Stimulated activated CD8-positive, alpha-beta memory T cell treated with anti-CD3 and anti-CD28 coated beads, Interleukin-2, amount 100 ng/mL, for 1 hour (primary cell): ENCODE results near the gene KREMEN1.

ENCODE experiments used
- DNase-seq, 2 donors: peaks; one replicate each; pipeline ENCODE4 v3.0.0-alpha.2; 2020; ENCODE audit warnings: low read depth in 2 of 2

KREMEN1 gene

DNA sequence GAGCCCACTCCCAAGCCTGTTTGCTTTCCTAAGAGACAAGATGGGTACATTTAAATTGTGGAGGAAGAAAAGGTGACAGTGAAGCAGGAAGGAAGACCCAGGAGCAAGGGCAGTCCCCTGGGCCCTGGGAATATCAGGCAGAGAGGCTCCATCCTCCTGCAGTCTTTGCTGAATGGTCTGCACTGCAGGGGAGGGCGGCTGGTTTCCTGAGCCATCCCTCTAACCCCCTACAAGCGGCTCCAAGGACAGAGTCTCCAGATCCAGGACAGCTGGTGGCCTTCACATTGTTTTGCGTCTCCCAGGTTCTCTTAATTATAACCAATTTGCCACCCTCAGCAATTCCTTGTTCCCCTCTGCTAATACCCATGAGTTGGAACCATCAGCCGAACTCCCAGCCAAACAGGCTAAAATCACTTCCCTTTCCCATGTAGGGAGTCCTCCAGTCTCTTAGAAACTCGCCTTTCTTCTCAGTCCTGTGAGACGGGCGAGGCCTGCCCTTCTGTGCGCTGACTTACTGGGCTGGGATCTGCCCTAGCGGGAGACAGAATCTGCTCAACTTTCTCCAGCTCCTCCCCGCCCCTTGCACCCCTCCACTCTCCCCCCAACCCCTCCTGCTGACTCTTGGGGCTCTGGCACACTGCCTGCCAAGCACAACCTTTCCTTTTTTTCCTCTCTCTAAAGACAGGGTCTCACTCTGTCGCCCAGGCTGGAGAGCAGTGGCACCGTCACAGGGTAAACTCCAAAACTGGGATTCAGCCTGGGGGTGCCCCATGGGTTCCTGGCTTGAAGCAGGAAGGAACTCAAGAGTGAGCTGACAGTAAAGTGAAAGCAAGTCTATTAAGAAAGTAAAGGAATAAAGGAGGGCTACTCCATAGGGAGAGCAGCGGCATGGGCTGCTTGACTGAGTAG lies 79.5 kb downstream of the KREMEN1 start:
- no peak for DNase-seq

DNA sequence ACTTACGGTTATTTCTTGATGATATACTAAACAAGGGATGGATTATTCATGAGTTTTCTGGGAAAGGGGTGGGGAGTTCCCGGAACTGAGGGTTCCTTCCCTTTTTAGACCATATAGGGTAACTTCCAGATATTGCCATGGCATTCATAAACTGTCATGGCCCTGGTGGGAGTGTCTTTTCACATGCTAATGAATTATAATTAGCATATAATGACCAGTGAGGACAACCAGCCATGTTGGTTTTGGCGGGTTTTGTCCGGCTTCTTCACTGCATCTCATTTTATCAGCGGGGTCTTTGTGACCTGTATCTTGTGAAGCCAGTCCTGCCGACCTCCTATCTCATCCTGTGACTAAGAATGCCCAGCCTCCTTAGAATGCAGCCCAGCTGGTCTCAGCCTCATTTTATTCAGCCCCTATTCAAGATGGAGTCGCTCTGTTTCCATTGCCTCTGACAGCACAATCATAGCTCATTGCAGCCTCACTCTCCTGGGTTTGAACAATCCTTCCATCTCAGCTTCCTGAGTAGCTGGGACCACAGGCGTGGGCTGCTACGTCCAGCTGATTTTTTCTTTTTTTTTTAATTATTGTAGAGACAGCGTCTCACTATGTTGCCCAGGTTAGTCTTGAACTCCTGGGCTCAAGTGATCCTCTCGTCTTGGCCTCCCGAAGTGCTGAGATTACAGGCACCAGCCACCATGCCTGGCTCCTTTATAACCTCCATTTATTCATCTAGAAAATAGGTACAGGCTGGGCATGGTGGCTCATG lies 80.3 kb downstream of the KREMEN1 start:
- DNase-seq: no peak

DNA sequence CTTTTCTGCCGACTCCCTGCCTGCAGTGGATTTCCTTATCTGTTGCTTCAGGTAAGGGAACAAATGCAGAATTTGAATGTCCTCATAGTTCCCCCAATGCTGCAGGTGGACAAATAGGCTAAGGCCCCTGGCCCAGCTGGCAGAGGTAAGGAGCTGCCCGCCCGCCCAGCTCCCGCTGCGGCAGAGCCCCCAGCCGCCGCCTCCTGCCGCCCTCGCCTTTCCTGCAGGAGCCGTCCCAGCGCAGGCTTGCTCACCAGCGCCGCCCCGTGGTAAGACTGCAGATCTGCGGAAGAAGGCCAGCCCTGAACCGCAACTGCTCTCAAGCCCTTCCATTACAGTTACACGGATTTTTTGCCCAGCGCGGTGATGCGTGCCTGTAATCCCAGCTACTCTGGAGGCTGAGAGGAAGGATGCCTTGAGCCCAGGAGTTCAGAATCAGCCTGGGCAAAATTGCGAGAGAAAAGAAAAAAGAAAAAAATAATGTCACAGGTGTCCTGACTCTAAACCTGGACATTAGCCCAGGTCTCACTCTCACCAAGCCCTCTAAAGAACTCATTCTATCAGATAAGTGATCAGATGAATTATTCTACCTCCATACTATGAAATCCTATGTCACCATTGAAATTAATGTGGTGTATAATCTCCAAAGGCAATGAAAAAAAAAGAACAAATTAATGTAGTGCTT lies 81.7 kb downstream of the KREMEN1 start:
- peak; percentile 33 to 44 for DNase-seq

DNA sequence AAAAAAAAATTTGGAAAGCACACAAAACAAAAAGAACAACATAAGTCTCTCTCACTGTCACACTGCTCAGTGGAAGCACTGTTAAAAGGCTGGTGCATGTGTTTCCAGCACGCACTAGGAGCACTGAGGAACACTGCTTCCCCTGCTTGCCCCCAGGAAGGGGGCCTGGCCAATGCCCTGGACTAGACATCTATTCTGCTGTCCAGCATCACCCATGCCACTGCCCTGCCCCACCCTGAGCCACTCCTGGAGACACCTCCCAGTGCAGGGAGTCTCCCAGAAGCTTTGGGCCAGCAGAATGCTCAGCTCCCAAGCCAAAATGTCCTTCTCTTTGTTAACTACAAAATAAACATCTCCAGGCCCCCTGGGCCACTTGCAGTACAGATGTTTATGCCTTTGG lies 83.1 kb downstream of the KREMEN1 start:
- no peak for DNase-seq

DNA sequence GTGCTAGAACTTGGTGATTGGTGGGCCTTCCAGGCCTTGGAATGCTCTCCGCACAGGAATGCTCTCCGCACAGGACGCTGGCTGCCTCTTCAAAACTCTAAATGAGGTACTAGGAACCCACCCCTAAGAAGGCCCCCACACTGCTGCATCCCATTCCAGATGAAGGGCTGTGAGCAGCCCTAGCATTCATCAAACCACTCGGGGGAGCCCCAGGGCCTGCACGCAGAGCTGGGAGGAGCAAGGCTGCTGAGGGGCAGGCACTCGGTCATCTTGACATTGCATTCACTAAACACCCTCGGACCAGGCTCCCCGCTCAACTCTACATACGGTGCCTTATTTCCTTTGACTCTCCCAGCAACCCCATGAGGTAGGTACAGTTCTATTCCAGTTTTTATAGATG lies 83.7 kb downstream of the KREMEN1 start:
- DNase-seq: no peak

DNA sequence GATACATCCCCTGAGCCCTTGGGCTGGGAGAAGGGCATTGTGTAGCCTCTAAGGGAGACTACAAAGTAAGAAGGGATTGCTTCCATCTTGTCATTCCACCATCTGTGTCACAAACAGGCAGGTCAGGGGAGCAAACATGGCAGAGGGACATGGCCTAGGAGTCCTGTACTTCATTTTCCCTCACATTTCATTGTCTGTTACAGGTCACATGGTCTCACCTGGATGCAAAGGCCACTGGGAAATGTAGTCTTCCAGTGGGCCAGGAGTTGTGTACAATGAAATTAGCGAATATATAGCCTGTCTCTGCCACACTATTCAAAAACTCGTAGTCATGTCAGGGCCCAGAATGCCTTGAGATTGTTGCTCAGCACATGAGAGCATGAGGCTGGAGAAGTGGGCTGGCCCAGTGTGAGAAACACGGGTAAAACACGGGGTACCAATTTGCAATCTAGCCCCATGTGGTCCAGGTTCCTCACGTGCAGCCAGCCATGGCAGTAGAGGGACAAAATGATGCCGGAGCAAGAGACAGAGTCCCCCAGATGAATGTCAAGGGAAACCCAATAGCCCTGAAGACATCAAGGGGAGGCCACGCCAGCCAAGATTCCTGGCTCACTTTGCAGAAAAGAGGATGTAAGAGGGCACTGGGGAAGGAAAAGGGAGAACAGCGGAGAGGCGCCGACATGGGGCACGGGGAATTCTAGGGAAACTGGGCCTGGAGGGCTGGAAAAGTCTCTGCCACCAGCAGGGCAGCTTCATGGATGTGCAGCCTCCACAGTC lies 85.1 kb downstream of the KREMEN1 start:
- no peak for DNase-seq

DNA sequence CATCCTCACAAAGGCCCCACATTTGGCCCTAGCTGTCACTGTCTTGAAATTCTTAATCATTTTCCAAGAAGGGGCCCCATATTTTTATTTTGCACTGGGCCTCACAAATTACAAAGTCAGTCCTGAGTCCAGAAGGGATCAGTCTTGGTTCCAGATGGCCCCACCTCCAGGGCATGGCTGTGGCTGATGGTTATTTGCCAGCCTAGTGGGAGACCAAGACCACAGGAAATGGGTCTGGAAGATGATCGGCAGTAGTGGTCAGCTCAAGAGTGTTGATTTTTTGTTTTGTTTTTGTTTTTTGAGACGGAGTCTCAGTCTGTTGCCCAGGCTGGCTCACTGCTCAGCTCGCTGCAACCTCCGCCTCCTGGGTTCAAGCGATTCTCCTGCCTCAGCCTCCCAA lies 85.7 kb downstream of the KREMEN1 start:
- no peak for DNase-seq

DNA sequence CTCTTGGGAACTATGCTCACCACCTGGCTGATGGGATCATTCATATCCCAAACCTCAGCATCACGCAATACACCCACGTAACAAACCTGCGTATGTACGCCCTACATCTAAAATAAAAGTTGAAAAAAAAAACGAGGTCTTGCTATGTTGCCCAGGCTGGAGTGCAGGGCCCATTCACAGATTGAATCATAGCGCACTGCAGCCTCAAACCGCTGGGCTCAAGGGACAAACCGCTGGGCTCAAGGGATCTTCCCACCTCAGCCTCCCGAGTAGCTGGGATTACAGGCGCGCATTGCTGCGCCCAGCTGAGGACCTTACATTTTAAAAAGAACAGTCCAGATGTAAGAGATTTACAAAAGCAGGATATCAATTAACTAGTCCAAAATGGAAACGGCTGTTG lies 91.0 kb downstream of the KREMEN1 start:
- DNase-seq: no peak

DNA sequence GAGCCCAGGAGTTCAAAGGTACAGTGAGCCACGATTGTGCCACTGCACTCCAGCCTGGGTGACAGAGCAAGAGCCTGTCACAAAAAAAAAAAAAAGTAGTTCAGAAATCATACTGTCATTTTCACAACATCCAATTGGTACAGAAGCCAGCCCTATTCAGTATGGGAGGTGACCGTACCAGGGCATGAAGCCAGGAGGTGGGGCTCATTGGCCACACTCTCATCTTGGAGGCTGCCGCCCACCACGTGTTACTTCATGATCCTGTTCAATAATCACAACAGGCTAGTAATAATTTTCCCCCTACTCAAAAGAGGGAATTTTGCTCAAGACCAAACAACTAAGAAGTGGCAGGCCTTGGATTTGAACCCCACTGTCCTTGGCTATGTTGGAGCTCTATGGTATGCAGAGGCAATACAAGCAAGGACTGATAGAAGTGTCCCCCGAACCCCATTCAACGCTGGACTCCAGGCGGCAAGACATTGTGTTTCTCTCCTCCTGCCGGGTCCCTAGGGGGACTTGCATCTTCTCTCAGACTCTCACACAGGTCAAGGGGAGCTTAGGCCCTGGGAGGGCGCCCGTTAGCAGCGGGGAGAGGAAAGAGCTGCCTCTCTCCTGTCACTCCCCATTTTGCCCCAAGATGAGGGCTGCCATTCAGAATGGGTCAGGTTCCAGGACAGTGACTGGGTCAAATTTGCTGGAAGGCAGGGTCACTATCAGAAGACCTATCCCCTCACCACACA lies 92.7 kb downstream of the KREMEN1 start:
- no peak for DNase-seq

DNA sequence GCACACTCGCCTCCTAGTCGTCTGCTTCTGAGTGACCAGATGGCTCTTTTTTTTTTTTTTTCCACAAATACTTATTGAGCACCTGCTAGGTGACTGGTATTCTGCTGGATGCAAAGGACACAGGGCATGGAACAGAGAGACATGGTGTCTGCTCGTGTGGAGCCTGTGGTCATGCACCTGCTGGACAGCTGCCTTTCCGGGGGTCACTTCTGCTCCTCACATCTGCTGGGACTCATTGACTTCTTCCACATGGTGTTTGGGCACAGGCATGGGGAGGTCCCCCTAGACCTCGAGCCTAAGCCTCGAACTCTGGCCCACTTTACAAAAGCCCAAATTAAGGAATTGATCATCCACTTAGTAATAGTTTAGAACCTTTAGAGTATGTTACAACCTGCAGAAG lies 93.3 kb downstream of the KREMEN1 start:
- no peak for DNase-seq

DNA sequence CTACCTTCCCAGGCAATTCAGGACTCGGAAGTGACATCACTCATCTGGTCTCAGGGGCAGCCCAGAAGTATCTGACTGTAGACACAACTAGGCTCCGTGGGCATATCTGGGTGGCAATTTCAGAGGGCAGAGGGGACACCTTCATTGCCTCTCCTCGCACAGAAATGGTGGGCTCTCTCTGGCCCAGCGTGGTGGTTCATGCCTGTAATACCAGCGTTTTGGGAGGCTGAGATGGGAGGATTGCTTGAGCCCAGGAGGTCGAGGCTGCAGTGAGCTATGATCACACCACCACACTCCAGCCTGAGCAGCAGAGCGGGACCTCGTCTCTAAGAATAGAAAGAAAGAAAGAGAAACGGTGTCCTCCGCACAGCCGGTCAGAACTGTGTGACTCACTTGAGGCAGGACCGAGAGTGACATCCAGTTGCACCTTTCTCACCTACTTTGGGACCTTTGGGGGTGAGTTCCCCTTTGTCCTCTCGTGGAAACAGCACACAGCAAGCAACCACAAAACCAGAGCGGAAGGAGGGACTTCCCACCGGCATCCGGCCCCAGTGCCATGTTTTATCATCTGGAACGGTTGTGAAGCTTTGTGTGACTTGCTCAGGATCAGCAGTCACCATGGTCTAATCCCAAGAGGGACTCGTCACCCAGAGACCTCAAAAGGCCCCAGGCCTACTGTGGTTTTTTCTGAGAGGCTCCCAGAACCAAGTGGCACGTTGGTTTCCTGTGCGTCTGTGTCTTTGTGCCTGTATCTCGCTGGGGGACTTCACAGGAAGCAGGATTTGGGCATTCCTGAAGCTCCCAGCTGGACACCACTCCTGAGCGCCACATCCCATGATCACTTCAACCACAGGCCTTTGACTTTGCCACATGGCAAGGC lies 94.4 kb downstream of the KREMEN1 start:
- DNase-seq: no peak

DNA sequence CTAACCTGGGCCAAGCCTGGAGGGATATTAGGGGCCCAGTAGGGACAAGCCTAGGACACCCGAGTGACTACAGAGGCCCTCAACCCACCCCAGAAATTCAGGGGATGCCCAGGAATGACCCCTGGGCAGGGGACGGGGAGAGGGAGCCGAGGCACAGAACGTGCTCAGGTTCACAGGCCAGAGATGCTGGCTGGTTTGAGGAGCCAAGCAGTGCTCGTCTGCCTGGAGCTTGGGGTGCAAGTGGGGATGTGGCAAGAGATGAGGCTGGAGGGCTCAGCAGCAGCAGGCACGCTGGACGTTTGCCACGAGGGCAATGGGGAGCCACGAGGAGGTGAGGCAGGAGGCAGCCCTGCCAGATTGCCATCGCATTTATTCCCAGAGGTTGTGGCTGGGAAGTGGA lies 98.9 kb downstream of the KREMEN1 start:
- DNase-seq: no peak

DNA sequence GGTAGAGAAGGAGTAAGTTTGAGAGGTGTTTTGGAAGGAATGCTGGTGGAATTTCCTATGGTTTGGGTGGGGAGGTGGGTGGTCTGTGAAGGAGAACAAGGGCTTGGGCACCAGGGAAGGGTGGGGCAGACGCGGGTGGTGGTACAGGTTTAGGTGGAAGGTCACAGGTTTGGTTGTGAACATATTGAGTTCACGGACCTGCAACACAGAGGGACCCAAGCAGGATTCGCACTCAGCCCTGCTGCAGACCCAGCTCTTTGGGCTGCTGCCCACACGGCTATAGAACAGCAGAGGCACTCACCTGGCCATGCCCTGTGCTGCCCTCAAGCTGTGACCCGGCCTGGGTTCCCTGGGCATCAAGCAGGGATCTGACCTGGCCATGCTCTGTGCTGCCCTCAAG lies 99.4 kb downstream of the KREMEN1 start:
- no peak for DNase-seq

DNA sequence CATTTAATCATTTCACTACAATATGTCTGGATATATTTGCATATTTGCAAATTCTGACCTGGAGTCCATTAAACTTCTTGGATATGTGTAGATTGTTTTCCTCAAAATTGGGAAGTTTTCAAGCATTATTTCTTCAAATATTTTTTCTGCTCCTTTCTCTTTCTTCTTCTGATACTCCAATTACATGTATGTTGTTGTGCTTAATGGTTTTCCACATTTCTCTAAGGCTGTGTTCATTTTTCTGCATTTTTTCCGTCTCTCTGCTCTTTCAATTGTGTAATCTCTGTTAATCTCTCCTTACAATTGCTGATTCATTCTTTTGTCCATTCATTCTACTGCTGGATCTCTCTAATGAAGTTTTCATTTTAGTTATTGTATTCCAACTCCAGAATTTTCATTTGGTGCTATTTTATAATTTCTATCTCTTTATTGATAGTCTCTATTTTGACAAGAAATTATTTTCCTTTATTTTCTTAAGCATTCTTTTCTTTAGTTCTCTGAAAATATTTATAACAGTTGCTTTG lies 102.5 kb downstream of the KREMEN1 start:
- DNase-seq: no peak

DNA sequence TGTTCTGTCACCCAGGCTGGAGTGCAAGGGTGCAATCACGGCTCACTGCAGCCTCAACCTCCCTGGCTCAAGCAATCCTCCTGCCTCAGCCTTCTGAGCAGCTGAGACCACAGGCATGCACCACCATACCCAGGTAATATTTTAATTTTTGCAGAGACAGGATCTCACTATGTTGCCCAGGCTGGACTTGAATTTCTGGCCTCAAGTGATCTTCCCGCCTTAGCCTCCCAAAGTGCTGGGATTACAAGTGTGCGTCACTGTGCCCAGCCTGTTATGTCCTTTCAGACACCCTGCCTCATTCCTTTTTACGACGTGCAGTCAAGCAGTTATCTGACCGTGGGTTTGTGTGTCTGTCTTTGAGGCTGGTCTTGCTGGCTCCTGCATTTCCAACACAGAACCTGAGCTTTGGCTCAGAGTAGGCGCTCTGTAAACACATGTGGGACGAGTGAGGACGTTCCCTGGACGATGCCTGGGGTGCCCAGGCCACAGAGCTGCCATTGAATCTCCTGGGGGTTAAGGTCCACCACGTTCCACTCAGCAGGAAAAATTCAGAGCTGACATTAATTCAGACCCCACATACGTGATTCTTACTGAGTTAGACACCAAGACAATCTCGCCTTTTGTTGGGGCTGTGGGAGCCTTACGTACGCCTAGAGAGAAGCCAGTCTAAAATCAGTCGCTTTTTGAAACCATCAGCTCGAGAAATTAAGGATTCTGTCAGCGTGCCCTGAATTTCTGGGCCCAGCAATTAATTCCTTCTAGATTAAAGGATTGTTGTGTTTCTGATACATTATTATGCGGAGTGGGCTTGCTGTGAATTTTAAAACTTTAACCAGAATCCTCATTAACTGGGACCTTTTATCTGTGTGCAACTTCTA lies 111.4 kb downstream of the KREMEN1 start:
- DNase-seq: no peak

DNA sequence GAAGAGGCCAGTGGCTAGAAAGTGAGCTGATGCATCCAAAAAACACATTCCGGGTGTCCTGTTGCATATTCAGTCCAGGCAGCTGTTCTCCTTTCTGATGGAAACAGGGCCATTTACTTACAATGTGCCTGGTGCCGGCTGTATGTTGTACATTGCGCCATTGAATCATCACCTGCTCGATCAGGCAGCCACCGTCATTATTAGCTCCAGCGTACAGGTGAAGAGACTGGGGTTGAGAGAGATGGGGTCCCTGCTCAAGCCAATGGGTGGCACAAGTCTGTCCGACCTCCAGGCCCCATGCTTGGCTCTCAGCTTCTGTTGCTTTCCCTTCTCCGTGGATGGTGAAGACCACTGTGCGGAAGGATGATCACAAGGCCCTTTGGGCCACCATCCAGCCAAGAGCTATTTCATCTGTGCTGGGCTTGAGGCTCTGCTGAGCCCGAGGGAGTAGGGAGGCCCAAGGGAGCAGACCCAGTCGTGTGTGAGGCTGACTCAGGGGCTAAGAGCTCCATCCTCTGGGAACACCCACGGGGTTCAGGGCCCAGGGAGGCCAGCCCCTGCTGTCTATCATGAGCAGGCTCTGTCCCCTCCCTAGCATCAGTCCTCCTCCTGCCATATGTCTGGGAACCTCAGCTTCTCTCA lies 112.1 kb downstream of the KREMEN1 start:
- DNase-seq: no peak

DNA sequence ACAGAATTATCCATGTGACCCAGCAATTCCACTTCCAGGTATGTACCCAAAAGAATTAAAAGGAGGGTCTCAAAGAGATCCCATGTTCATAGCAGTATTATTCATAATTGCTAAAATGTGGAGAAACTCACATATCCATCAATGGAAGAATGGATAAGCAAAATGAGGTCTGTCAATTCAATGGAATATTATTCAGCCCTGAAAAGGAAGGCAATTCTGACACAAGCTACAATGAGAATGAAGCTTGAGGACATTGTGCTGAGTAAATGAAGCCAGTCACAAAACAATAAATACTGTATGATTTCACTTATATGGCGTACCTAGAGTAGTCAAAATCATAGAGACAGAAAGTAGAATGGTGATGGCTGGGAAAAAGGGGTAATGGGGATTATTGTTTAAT lies 113.5 kb downstream of the KREMEN1 start:
- no peak for DNase-seq

DNA sequence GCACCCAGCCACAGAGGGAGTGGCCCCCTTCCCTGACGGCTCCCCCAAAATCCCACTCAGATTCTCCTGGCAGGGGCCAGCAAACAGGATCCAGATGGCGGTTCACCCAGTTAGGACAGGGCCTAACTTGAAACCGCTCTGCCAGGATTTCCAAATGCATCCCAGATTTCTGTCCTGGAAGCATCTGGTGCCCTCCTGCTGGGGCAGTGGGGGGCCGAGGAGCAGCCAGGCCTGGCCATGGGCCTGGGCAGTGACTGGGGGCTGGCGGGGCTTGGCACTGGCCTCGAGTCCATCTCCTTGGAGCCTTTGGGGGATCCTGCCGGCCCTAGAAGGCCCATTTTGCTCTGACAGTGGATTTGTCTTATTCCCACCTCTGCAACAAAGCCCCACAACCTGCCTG lies 115.0 kb downstream of the KREMEN1 start:
- no peak for DNase-seq
